Smooth muscle cell (in vitro differentiated cells): ENCODE data around the gene NPTXR. TPM values are rescaled to one million over a fixed set of nuclear protein-coding genes. Genes with fewer than 3 reads are reported as not detected.

Experiments
- DNase-seq: peaks from one replicate; lab custom pipeline; 2025; ENCODE audit not compliant: unreplicated experiment; lab: John Stamatoyannopoulos, UW
- H2AFZ ChIP-seq: fragments of 200-600 bp; sonication (generic); 2 replicates; pipeline ENCODE4 v1.6.0; 2016; ENCODE audit warnings: antibody characterized with exemption, low read depth, mild to moderate bottlenecking
- H3F3A ChIP-seq: fragments of 200-600 bp; sonication (generic); 2 replicates; pipeline ENCODE4 v1.6.0; 2017; ENCODE audit warnings: antibody characterized with exemption, low read depth
- H3K27ac ChIP-seq: fragments of 200-600 bp; sonication (generic); 2 replicates; pipeline ENCODE4 v1.5.1; 2016; ENCODE audit warnings: low read depth, mild to moderate bottlenecking
- H3K27me3 ChIP-seq: fragments of 200-600 bp; sonication (generic); 2 replicates; pipeline ENCODE4 v1.6.1; 2016; ENCODE audit warnings: low read depth, mild to moderate bottlenecking
- H3K36me3 ChIP-seq: fragments of 200-600 bp; sonication (generic); 2 replicates; pipeline ENCODE4 v1.5.1; 2016; ENCODE audit warnings: low read depth
- H3K4me1 ChIP-seq: fragments of 200-600 bp; sonication (generic); 2 replicates; pipeline ENCODE4 v1.5.1; 2016; ENCODE audit warnings: low read depth
- H3K4me2 ChIP-seq: fragments of 200-600 bp; sonication (generic); 2 replicates; pipeline ENCODE4 v1.6.0; 2016; ENCODE audit warnings: mild to moderate bottlenecking
- H3K4me3 ChIP-seq: fragments of 200-600 bp; sonication (generic); 2 replicates; pipeline ENCODE4 v1.5.1; 2016; ENCODE audit warnings: mild to moderate bottlenecking
- H3K79me2 ChIP-seq: fragments of 200-600 bp; sonication (generic); 2 replicates; pipeline ENCODE4 v1.6.0; 2016; ENCODE audit warnings: low read depth, mild to moderate bottlenecking
- H3K9ac ChIP-seq: fragments of 200-600 bp; sonication (generic); 2 replicates; pipeline ENCODE4 v1.6.0; 2016; ENCODE audit warnings: low read depth
- H3K9me3 ChIP-seq: fragments of 200-600 bp; sonication (generic); replicated peaks from 2 replicates; pipeline ENCODE4 v1.5.1; 2016; ENCODE audit warnings: low read depth
- H4K20me1 ChIP-seq: fragments of 200-600 bp; sonication (generic); 2 replicates; pipeline ENCODE4 v1.6.0; 2016; ENCODE audit warnings: low read depth
- CTCF ChIP-seq: fragments of 200-600 bp; sonication (generic); IDR thresholded peaks from 2 replicates; pipeline ENCODE4 v1.5.1; 2017; ENCODE audit warnings: borderline replicate concordance, mild to moderate bottlenecking, antibody characterized with exemption; ENCODE audit not compliant: insufficient read depth, poor library complexity, severe bottlenecking
- WGBS: methylation state at CpG from one replicate; pipeline ENCODE4 v1.1.7; 2016; ENCODE audit warnings: low lambda C conversion rate; 5-methylcytosine and 5-hydroxymethylcytosine counted together
- polyA plus RNA-seq: library from polyadenylated mRNA; unstranded; fragments of >200 nt; fragmentation: Nextera tagmentation; extraction: Ambion mirVana; gene quantifications from 2 replicates; pipeline ENCODE4 v1.2.1, GENCODE V29; 2016
- total RNA-seq: library from RNA; depleted of rRNA; stranded (reverse); fragments of >200 nt; gene quantifications from 2 replicates; pipeline ENCODE4 v1.2.3, GENCODE V29; 2014

The NPTXR gene
- total and polyA plus RNA-seq, 2 experiments from 2014 or later: 2.0 to 3.9 TPM

GRCh38 chr22:38832005-38832978, 11.5 kb downstream of the NPTXR start:
- no peak overlapping the region for H3K27ac ChIP-seq
- H3K4me3 ChIP-seq: no peak overlapping the region
- no peaks in the 10 kb centered on the region for H3K9me3 ChIP-seq
- no peaks in the 10 kb centered on the region for H3K4me1 ChIP-seq
- H3K79me2 ChIP-seq: no peaks in the 10 kb centered on the region
- no peaks in the 10 kb centered on the region for H3K27me3 ChIP-seq
- no peaks in the 10 kb centered on the region for H3F3A ChIP-seq
- 89% methylated on average over 30 of the region's 30 CpGs for WGBS
- H3K36me3 ChIP-seq: no peaks in the 10 kb centered on the region
- H3K9ac ChIP-seq: no peak overlapping the region
- DNase-seq: no peak
- peaks cover 7% of the 10 kb centered on the region for H4K20me1 ChIP-seq
- no peak overlapping the region for H2AFZ ChIP-seq
- no peak for TF ChIP-seq CTCF
- no peak overlapping the region for H3K4me2 ChIP-seq

GRCh38 chr22:38831166-38831945, 12.5 kb downstream of the NPTXR start:
- H2AFZ ChIP-seq: no peak overlapping the region
- no peaks in the 10 kb centered on the region for H3F3A ChIP-seq
- H3K9me3 ChIP-seq: no peaks in the 10 kb centered on the region
- WGBS: 72% methylated on average over 16 of the region's 16 CpGs
- no peak overlapping the region for H3K27ac ChIP-seq
- H4K20me1 ChIP-seq: peaks cover 6% of the 10 kb centered on the region
- H3K36me3 ChIP-seq: no peaks in the 10 kb centered on the region
- DNase-seq: no peak
- H3K79me2 ChIP-seq: no peaks in the 10 kb centered on the region
- H3K4me2 ChIP-seq: no peak overlapping the region
- no peaks in the 10 kb centered on the region for H3K27me3 ChIP-seq
- no peak overlapping the region for H3K9ac ChIP-seq
- H3K4me1 ChIP-seq: no peaks in the 10 kb centered on the region
- no peak overlapping the region for H3K4me3 ChIP-seq
- no peak for TF ChIP-seq CTCF

- Histone ChIP-seq H2AFZ (no peak overlapping the region), H3K9ac (no peak overlapping the region), H4K20me1 (peaks cover 4% of the 10 kb centered on the region), H3F3A (no peaks in the 10 kb centered on the region), H3K4me2 (no peak overlapping the region), H3K27ac (no peak overlapping the region), H3K9me3 (no peaks in the 10 kb centered on the region), H3K4me1 (no peaks in the 10 kb centered on the region), H3K79me2 (no peaks in the 10 kb centered on the region), H3K27me3 (no peaks in the 10 kb centered on the region), H3K36me3 (no peaks in the 10 kb centered on the region), H3K4me3 (no peak overlapping the region)
- 90% methylated on average over 7 of the region's 7 CpGs for WGBS
- TF ChIP-seq CTCF: no peak
- no peak for DNase-seq
Observed at GRCh38 chr22:38830845-38831108, 13.1 kb downstream of the NPTXR start.
